Neural progenitor cell (in vitro differentiated cells): Measurements from ENCODE around the gene MINDY1.

ENCODE experiments used
- CTCF ChIP-seq: fragments of 200-600 bp; sonication (generic); IDR thresholded peaks from 2 replicates; pipeline ENCODE4 v1.5.1; 2017; ENCODE audit warnings: antibody characterized with exemption, mild to moderate bottlenecking
- EZH2phosphoT487 ChIP-seq: fragments of 200-600 bp; sonication (generic); IDR thresholded peaks from 2 replicates; pipeline ENCODE4 v1.6.1; 2017; ENCODE audit warnings: antibody characterized with exemption

DNA sequence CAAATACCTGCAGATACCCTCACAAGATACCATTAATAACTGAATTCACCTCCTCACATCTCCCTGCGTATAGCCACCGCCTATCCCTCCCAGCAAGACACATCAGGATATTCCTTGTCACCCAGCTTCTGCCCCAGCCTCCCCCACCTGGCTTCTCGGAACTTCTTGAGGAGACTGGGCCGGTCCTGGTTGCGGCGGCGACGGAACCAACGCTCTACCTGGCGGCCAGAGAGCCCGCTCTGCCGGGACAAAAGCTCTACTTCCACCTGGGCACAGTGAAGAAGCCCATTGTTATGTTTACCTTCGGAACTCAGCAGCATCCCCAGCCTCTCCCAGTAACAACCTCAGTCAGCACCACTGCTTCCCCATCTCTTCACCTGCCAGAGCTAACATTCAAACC lies 38.8 kb downstream of the MINDY1 start:
- no peak for TF ChIP-seq CTCF
- no peak for TF ChIP-seq EZH2phosphoT487
